Psoas muscle (tissue), 8 donors: ENCODE results near the gene TMEM240. TPM values are rescaled to one million over a fixed set of nuclear protein-coding genes. Genes with fewer than 3 reads are reported as not detected.
"Not testable (repeated sequence)": the region's sequence is repeated elsewhere in the genome, so short reads cannot be mapped to it uniquely, and the experiment has no call there.

Source experiments
- ATAC-seq, 4 donors: fragments of 200-7000 bp; cut with Tn5 transposase; one replicate each; pipeline ENCODE4 v1.9.1; 2020; ENCODE audit warnings: moderate library complexity in 3 of 4, mild to moderate bottlenecking in 2 of 4
- DNase-seq, 2 donors: peaks; one replicate each; pipeline ENCODE4 v3.0.0-alpha.2; 2020
- H3K27ac ChIP-seq: fragments of 200-600 bp; one replicate; pipeline ENCODE4 v1.8.0; 2022
- H3K27me3 ChIP-seq, 3 donors: fragments of 200-600 bp in 1 of 3; one replicate each; pipeline versions ENCODE4 v1.6.1 to v1.8.0; 2013 to 2022; ENCODE audit warnings: low read length in 2 of 3, mild to moderate bottlenecking in 2 of 3, moderate library complexity in 1 of 3; ENCODE audit not compliant: insufficient read depth in 3 of 3
- H3K36me3 ChIP-seq, 2 donors: fragments of 200-600 bp in 1 of 2; one replicate each; pipeline versions ENCODE4 v1.6.1 to v1.8.0; 2013 to 2022; ENCODE audit warnings: low read depth in 1 of 2, mild to moderate bottlenecking in 1 of 2, moderate library complexity in 1 of 2; ENCODE audit not compliant: insufficient read depth in 1 of 2
- H3K4me1 ChIP-seq: fragments of 200-600 bp; one replicate; pipeline ENCODE4 v1.8.0; 2022
- H3K4me3 ChIP-seq: fragments of 200-600 bp; one replicate; pipeline ENCODE4 v1.8.0; 2022; ENCODE audit warnings: mild to moderate bottlenecking
- H3K9me3 ChIP-seq: fragments of 200-600 bp; one replicate; pipeline ENCODE4 v1.8.0; 2022
- WGBS, 3 donors: extraction: QIAGEN DNeasy Blood & Tissue Kit; methylation state at CpG; one replicate each; pipeline versions ENCODE4 v1.1.6 to v1.1.7; 2013; 5-methylcytosine and 5-hydroxymethylcytosine counted together
- intact Hi-C, 2 donors: fragments of 100-400 bp; cut with DNase I; formaldehyde crosslinking; loops; one replicate each; pipeline versions ENCODE4 v1.11.0 to v1.14.2; 2022
- polyA plus RNA-seq, 3 donors: library from polyadenylated mRNA; stranded (reverse); fragments of 200-250 nt; gene quantifications; one replicate each; pipeline ENCODE4 v1.2.3, GENCODE V29; 2013
- total RNA-seq, 4 donors: library from RNA; stranded (reverse); fragmentation: NEBNext Ultra II Directional in 2 of 4; extraction: Animal tissue kit (Norgen Biotek cat#: 25700) in 2 of 4; gene quantifications; one replicate each; pipeline versions ENCODE4 v1.2.1 to v1.2.4, GENCODE V29; 2021 to 2023
- TF ChIP-seq, protein P1 (sequence below): fragments of 200-600 bp; IDR thresholded peaks from one replicate; pipeline ENCODE4 v1.8.0; 2022; ENCODE audit warnings: antibody characterized with exemption
- donor health status: healthy with polysubstance abuse.
- donor health status: DM: no; HTN: no; CAD: no; lungs with moderate emphysema.
- donor health status: Bipolar disorder and iron deficiency.
- donor health status: healthy.
- donor health status: DM: yes; HTN: yes; CAD: no.
- donor health status: DM: no; HTN: no; CAD: no.
- donor health status: DM: no; HTN: no; CAD: no.
- donor health status: DM: yes; HTN: yes; CAD: no.

Gene TMEM240
- total and polyA plus RNA-seq, 7 donors = 0.55 to 1.8 (median 1.2) TPM

DNA sequence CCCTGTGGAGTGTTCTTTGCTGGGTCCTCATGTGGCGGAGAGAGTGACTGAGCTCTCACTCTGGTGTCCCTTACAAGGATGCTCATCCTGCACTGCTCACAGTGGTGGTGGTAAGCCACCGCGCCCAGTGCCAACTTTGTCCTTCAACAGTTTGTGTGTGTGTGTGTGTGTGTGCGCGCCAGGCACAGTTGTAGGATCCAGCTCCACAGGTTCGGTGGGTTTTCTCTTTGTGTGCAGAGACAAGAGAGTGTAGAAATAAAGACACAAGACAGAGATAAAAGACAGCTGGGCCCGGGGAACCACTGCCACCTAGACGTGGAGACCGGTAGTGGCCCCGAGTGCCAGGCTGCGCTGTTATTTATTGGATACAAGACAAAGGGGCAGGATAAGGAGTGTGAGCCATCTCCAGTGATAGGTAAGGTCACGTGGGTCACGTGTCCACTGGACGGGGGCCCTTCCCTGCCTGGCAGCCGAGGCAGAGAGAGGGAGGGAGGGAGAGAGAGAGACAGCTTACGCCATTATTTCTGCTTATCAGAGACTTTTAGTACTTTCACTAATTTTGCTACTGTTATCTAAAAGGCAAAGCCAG, 35.6 kb downstream of the TMEM240 start:
- intact Hi-C loops = loop anchor here in 1 of 2 donors (1.0 to 10.0 kb wide), 2 partner anchors 100 to 158 kb away; partner anchors contain the start of gene MRPL20
- peaks cover 16% of the 10 kb centered on the region for H3K4me1 ChIP-seq

DNA sequence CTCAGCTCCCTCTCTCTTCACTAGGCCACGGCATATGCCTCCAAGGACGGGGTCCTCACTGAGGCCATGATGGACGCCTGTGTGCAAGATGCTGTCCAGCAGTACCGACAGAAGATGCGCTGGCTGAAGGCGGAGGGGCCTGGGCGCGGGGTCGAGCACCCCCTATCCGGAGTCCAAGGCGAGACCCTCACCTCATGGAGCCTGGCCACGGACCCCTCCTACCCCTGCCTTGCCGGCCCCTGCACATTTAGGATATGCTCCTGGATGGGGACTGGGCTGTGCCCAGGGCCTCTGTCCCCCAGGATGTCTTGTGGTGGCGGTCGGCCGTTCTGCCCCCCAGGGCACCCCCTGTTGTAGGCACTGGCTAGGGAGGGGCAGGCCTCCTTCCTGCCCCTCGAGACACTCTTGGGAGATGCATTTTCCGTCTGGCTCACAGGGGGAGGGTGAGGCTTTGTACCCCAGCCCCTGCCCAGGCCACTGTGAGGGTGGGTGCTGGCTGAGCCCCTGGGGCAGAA, 44.9 kb downstream of the TMEM240 start:
- H3K4me3 ChIP-seq, H3K27ac ChIP-seq, intact Hi-C loops, DNase-seq, H3K4me1 ChIP-seq, H3K27me3 ChIP-seq, H3K9me3 ChIP-seq: not testable (repeated sequence)
- peaks cover 2 to 46% of the 10 kb centered on the region in 2 donors for H3K36me3 ChIP-seq
- peak in 2 of 4 donors; percentile 24 to 43 for ATAC-seq
- WGBS, 3 donors = 89 to 91% (median 90%) methylated on average over 16 to 18 of the region's 18 CpGs

More for the DNA sequence above, 35.6 kb downstream of the TMEM240 start:
- H3K27ac ChIP-seq = peak overlapping the region; percentile 88
- DNase-seq = peak; percentile 76 to 86
- 31 to 33% (median 33%) methylated on average over 16 of the region's 16 CpGs for WGBS, 3 donors
- peak overlapping the region; percentile 51 for H3K4me3 ChIP-seq
- H3K36me3 ChIP-seq, H3K9me3 ChIP-seq, H3K27me3 ChIP-seq: not testable (repeated sequence)
- TF ChIP-seq, protein P1, sequence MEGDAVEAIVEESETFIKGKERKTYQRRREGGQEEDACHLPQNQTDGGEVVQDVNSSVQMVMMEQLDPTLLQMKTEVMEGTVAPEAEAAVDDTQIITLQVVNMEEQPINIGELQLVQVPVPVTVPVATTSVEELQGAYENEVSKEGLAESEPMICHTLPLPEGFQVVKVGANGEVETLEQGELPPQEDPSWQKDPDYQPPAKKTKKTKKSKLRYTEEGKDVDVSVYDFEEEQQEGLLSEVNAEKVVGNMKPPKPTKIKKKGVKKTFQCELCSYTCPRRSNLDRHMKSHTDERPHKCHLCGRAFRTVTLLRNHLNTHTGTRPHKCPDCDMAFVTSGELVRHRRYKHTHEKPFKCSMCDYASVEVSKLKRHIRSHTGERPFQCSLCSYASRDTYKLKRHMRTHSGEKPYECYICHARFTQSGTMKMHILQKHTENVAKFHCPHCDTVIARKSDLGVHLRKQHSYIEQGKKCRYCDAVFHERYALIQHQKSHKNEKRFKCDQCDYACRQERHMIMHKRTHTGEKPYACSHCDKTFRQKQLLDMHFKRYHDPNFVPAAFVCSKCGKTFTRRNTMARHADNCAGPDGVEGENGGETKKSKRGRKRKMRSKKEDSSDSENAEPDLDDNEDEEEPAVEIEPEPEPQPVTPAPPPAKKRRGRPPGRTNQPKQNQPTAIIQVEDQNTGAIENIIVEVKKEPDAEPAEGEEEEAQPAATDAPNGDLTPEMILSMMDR = peak; percentile 66
- peak; percentile 44 to 62 (median 54) for ATAC-seq

DNA sequence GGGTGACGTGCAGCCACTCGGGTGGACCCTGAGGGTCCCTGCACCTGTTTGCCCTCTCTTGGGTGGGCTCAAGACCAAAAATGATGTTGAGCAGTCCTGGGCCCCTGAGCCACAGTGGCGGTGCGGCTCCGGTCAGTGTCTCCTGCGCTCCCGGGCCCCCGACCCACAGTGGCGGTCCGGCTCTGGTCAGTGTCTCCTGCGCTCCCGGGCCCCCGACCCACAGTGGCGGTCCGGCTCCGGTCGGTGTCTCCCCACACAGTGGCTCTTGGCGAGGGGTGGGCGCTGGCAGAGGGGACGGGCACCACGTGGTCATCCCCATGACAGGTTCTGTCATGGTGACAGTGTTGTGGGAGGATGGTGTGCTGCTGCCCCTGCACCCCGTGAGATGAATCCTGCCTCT, 46.1 kb downstream of the TMEM240 start:
- ATAC-seq, H3K27me3 ChIP-seq, H3K27ac ChIP-seq, H3K9me3 ChIP-seq, DNase-seq, H3K4me1 ChIP-seq, H3K4me3 ChIP-seq, intact Hi-C loops: not testable (repeated sequence)
- 96 to 97% (median 96%) methylated on average over 21 to 22 of the region's 22 CpGs for WGBS, 3 donors
- peaks cover 3 to 58% of the 10 kb centered on the region in 2 donors for H3K36me3 ChIP-seq

DNA sequence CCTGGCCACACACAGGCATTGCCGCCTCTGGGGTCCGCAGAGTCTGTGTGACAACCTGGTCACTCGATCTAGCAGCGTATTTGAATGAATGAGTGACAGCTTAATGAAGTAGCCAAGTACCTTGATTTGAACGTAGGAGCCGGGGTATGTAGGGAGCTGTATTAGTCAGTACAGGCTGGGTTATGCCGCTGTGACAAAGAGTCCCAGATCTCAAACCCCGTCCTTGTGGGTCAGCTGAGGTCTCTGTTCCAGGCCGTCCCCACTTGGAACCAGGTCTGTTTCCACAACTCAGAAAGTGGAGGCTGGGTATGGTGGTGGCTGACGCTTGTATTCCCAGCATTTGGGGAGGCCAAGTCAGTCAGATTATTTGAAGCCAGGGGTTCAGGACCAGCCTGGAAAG, 48.8 kb downstream of the TMEM240 start:
- no peak overlapping the region for H3K4me3 ChIP-seq
- TF ChIP-seq, protein P1 = no peak
- H3K4me1 ChIP-seq = no peaks in the 10 kb centered on the region
- H3K9me3 ChIP-seq = peaks cover 5% of the 10 kb centered on the region
- 97 to 99% (median 97%) methylated on average over 10 of the region's 10 CpGs for WGBS, 3 donors
- ATAC-seq (no peak), DNase-seq (no peak)
- intact Hi-C loops = no loop called here
- no peak overlapping the region for H3K27ac ChIP-seq
- no peaks in the 10 kb centered on the region for H3K27me3 ChIP-seq
- peaks cover 7 to 82% of the 10 kb centered on the region in 2 donors for H3K36me3 ChIP-seq

DNA sequence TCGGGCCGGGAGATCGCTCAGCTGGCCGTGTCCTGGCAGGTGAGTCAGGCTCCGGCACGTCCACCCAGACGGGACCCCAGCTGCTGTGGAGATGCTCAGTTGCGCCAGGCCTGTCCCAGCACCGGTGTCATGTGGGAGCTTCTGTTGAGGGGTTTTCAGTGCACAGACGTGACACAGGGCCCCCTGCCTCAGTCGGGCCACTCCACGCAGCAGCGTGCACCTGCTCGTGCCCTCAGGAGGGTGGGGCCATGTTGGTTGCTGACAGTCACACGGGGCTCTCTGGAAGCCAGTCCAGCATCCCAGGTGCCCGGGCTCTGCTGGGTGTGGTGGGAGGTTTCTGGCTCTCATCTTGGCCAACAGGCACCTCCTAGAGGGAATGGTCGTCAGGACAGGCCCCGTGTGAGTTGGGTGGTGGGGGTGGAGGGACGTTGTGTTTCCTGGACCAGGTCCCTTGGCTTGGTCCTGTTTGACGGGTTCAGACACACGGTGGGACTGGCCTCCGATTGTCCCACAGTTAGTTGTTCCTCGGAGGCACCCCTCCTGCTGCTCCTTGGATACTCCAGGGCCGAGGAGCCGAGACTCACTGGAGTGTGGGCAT, 49.7 kb downstream of the TMEM240 start:
- Histone ChIP-seq H3K4me3 (no peak overlapping the region), H3K4me1 (no peaks in the 10 kb centered on the region), H3K27ac (no peak overlapping the region), H3K27me3 (no peaks in the 10 kb centered on the region), H3K36me3 (peaks cover 7 to 82% of the 10 kb centered on the region in 2 donors), H3K9me3 (peaks cover 5% of the 10 kb centered on the region)
- ATAC-seq (no peak), DNase-seq (no peak)
- intact Hi-C loops = no loop called here
- WGBS, 3 donors = 94 to 97% (median 96%) methylated on average over 18 of the region's 25 CpGs
- TF ChIP-seq, protein P1 = no peak
